ENCODE results near the gene ACTL10. TPM values are rescaled to one million over a fixed set of nuclear protein-coding genes. Genes with fewer than 3 reads are reported as not detected.
"Not testable (repeated sequence)": the region's sequence is repeated elsewhere in the genome, so short reads cannot be mapped to it uniquely, and the experiment has no call there.

The ACTL10 gene
- total RNA-seq, 1 donor from 2014 or later: 1.1 TPM

DNA sequence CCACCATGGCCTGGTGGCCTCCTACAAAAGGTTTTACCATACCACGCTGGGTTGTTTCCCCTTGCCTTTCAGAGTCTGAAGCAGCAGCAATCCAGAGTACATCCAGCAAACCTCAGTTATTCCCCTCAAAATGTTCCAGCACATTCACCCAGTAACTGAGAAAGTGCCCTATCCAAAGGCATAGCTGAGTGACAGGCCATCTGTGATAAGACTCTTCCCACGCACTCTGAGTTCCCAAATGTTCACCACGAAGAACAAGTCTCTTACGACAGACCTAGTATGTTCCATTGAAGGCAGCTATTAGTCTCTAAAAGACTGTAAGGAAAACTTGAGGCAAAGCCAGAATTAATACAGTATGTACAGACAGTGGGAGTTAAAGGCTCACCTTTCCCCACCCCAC lies 36.2 kb upstream of the ACTL10 start:
- Histone ChIP-seq H3K4me3 (ENCODE audit: insufficient read depth, low read depth, low read length) (no peak overlapping the region), H3K9me3 (ENCODE audit: insufficient read depth, low read depth, low read length) (no peaks in the 10 kb centered on the region), H3K4me2 (ENCODE audit: low read length) (no peak overlapping the region), H3K79me2 (ENCODE audit: insufficient read depth, low read length) (no peaks in the 10 kb centered on the region), H3K36me3 (ENCODE audit: insufficient read depth, low read length) (peaks cover 5% of the 10 kb centered on the region), H3K4me1 (ENCODE audit: insufficient read depth, low read length) (no peaks in the 10 kb centered on the region), H3K9ac (ENCODE audit: low read length) (no peak overlapping the region), H2AFZ (ENCODE audit: low read depth, low read length) (no peak overlapping the region), H4K20me1 (ENCODE audit: insufficient read depth, low read length) (no peaks in the 10 kb centered on the region), H3K27me3 (ENCODE audit: insufficient read depth, low read length) (no peaks in the 10 kb centered on the region), H3K27ac (ENCODE audit: low read depth, low read length) (no peak overlapping the region)
- TF ChIP-seq EZH2 (IDR thresholded peaks at IDR 0.05; ENCODE audit: insufficient read depth, low read length): no peak
- TF ChIP-seq, protein P1, sequence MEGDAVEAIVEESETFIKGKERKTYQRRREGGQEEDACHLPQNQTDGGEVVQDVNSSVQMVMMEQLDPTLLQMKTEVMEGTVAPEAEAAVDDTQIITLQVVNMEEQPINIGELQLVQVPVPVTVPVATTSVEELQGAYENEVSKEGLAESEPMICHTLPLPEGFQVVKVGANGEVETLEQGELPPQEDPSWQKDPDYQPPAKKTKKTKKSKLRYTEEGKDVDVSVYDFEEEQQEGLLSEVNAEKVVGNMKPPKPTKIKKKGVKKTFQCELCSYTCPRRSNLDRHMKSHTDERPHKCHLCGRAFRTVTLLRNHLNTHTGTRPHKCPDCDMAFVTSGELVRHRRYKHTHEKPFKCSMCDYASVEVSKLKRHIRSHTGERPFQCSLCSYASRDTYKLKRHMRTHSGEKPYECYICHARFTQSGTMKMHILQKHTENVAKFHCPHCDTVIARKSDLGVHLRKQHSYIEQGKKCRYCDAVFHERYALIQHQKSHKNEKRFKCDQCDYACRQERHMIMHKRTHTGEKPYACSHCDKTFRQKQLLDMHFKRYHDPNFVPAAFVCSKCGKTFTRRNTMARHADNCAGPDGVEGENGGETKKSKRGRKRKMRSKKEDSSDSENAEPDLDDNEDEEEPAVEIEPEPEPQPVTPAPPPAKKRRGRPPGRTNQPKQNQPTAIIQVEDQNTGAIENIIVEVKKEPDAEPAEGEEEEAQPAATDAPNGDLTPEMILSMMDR (IDR thresholded peaks at IDR 0.05; ENCODE audit: insufficient read depth, low read depth, low read length): no peak
- peaks cover 5% of the 10 kb centered on the region for H3K4me1 Mint-ChIP-seq (ENCODE audit: low read depth, unreplicated experiment)
- no peak overlapping the region for H3K4me3 Mint-ChIP-seq (ENCODE audit: unreplicated experiment)
- no peak overlapping the region for H3K27ac Mint-ChIP-seq (ENCODE audit: unreplicated experiment)
- H3K27me3 Mint-ChIP-seq (ENCODE audit: low read depth, unreplicated experiment): no peaks in the 10 kb centered on the region
- peak; percentile 17 for DNase-seq (ENCODE audit: low read depth)
- H3K9me3 Mint-ChIP-seq (ENCODE audit: unreplicated experiment): no peaks in the 10 kb centered on the region
- H3K36me3 Mint-ChIP-seq (ENCODE audit: low read depth, unreplicated experiment): peaks cover 24% of the 10 kb centered on the region
- no peak for FAIRE-seq

DNA sequence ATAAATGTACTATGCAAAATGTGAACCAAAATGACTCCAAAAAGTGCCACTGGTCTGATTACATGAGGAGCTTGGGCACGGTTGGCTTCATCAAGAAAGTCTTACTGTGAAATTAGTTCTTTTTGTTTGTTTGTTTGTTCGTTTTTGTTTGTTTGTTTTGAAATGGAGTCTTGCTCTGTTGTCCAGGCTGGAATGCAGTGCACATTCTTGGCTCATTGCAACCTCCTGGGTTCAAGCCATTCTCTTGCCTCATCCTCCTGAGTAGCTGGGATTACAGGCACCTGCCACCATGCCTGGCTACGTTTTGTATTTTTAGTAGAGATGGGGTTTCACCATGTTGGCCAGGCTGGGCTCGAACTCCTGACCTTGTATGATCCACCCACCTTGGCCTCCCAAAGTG lies 34.8 kb upstream of the ACTL10 start:
- H2AFZ ChIP-seq (ENCODE audit: low read depth, low read length); H3K4me1 ChIP-seq (ENCODE audit: insufficient read depth, low read length); H3K4me3 Mint-ChIP-seq (ENCODE audit: unreplicated experiment); H3K27ac ChIP-seq (ENCODE audit: low read depth, low read length); H3K4me1 Mint-ChIP-seq (ENCODE audit: low read depth, unreplicated experiment); H4K20me1 ChIP-seq (ENCODE audit: insufficient read depth, low read length); H3K4me3 ChIP-seq (ENCODE audit: insufficient read depth, low read depth, low read length); H3K9me3 ChIP-seq (ENCODE audit: insufficient read depth, low read depth, low read length); H3K79me2 ChIP-seq (ENCODE audit: insufficient read depth, low read length); H3K4me2 ChIP-seq (ENCODE audit: low read length); H3K27me3 ChIP-seq (ENCODE audit: insufficient read depth, low read length); FAIRE-seq; DNase-seq (ENCODE audit: low read depth); H3K27ac Mint-ChIP-seq (ENCODE audit: unreplicated experiment); H3K36me3 ChIP-seq (ENCODE audit: insufficient read depth, low read length); H3K27me3 Mint-ChIP-seq (ENCODE audit: low read depth, unreplicated experiment); H3K9ac ChIP-seq (ENCODE audit: low read length); H3K9me3 Mint-ChIP-seq (ENCODE audit: unreplicated experiment): not testable (repeated sequence)
- peaks cover 22% of the 10 kb centered on the region for H3K36me3 Mint-ChIP-seq (ENCODE audit: low read depth, unreplicated experiment)

DNA sequence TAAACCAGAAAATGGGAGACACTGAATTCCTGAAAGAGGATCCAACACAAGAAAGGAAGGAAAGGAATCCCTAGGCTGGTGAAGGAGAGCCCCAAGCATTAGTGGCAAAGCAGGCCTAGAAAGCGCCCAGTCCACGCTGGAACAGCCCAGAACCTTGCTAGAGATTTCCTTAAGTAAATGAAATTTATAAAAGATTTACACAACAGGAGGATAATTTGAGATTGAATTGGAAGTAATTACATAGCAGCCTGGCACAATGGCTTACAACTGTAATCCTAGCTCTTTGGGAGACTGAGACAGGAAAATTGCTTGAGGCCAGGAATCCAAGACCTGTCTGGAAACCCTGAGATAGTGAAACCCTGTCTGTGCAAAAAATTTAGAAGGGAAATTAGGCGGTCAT lies 31.4 kb upstream of the ACTL10 start:
- H3K36me3 Mint-ChIP-seq (ENCODE audit: low read depth, unreplicated experiment): peaks cover 21% of the 10 kb centered on the region
- Histone ChIP-seq H3K4me3 (ENCODE audit: insufficient read depth, low read depth, low read length) (no peak overlapping the region), H3K36me3 (ENCODE audit: insufficient read depth, low read length) (peaks cover 9% of the 10 kb centered on the region), H3K4me1 (ENCODE audit: insufficient read depth, low read length) (no peaks in the 10 kb centered on the region), H4K20me1 (ENCODE audit: insufficient read depth, low read length) (no peaks in the 10 kb centered on the region), H3K79me2 (ENCODE audit: insufficient read depth, low read length) (no peaks in the 10 kb centered on the region), H3K27me3 (ENCODE audit: insufficient read depth, low read length) (no peaks in the 10 kb centered on the region), H3K27ac (ENCODE audit: low read depth, low read length) (no peak overlapping the region), H3K4me2 (ENCODE audit: low read length) (no peak overlapping the region), H3K9ac (ENCODE audit: low read length) (no peak overlapping the region), H3K9me3 (ENCODE audit: insufficient read depth, low read depth, low read length) (no peaks in the 10 kb centered on the region), H2AFZ (ENCODE audit: low read depth, low read length) (no peak overlapping the region)
- TF ChIP-seq, protein P1 (IDR thresholded peaks at IDR 0.05; ENCODE audit: insufficient read depth, low read depth, low read length): no peak
- no peak for TF ChIP-seq EZH2 (IDR thresholded peaks at IDR 0.05; ENCODE audit: insufficient read depth, low read length)
- H3K9me3 Mint-ChIP-seq (ENCODE audit: unreplicated experiment): no peaks in the 10 kb centered on the region
- FAIRE-seq: no peak
- no peak overlapping the region for H3K4me3 Mint-ChIP-seq (ENCODE audit: unreplicated experiment)
- no peak for DNase-seq (ENCODE audit: low read depth)
- H3K4me1 Mint-ChIP-seq (ENCODE audit: low read depth, unreplicated experiment): peaks cover 3% of the 10 kb centered on the region
- H3K27ac Mint-ChIP-seq (ENCODE audit: unreplicated experiment): no peak overlapping the region
- no peaks in the 10 kb centered on the region for H3K27me3 Mint-ChIP-seq (ENCODE audit: low read depth, unreplicated experiment)

Measured in astrocyte (in vitro differentiated cells and primary cell).